GM21528 (cell line): ENCODE data around the gene PRODH2.

ENCODE experiments used
- ATAC-seq: cut with Tn5 transposase; IDR thresholded peaks from one replicate; pipeline ENCODE4 v1.9.1; 2021; ENCODE audit warnings: mild to moderate bottlenecking, moderate library complexity; ENCODE audit not compliant: unreplicated experiment, low FRiP score

PRODH2 gene

GRCh38 chr19:35812220-35813042, at the start of gene PRODH2:
TSS of gene PRODH2 (minus strand) at chr19:35812845. CDS start at chr19:35812805, 40 bp downstream.
- no peak for ATAC-seq

GRCh38 chr19:35861640-35862160, 49.1 kb upstream of the PRODH2 start:
- ATAC-seq, result no peak

- ATAC-seq, result no peak
Observed at GRCh38 chr19:35860818-35861639, 48.4 kb upstream of the PRODH2 start.

- ATAC-seq, result no peak
Observed at GRCh38 chr19:35860436-35860817, 47.8 kb upstream of the PRODH2 start.

GRCh38 chr19:35859414-35859813, 46.8 kb upstream of the PRODH2 start:
- no peak for ATAC-seq

GRCh38 chr19:35858311-35858710, 45.7 kb upstream of the PRODH2 start:
- no peak for ATAC-seq

- no peak for ATAC-seq
Observed at GRCh38 chr19:35856546-35857149, 44.0 kb upstream of the PRODH2 start, which contains the start of gene KIRREL2. TSS of gene KIRREL2 (plus strand) at chr19:35856911. CDS start at chr19:35857120, 209 bp downstream.

GRCh38 chr19:35853038-35853756, 40.6 kb upstream of the PRODH2 start:
- no peak for ATAC-seq

GRCh38 chr19:35852029-35852780, 39.6 kb upstream of the PRODH2 start, which contains the start of gene NPHS1:
TSS of gene NPHS1 (minus strand) at chr19:35852504. CDS start at chr19:35851837, 667 bp downstream.
- no peak for ATAC-seq

GRCh38 chr19:35851213-35852028, 38.8 kb upstream of the PRODH2 start:
- no peak for ATAC-seq

- no peak for ATAC-seq
Observed at GRCh38 chr19:35848919-35849505, 36.4 kb upstream of the PRODH2 start.

GRCh38 chr19:35848486-35848885, 35.8 kb upstream of the PRODH2 start:
- ATAC-seq, result no peak

- no peak for ATAC-seq
Observed at GRCh38 chr19:35847911-35848310, 35.3 kb upstream of the PRODH2 start.

GRCh38 chr19:35846038-35846668, 33.5 kb upstream of the PRODH2 start:
- no peak for ATAC-seq

GRCh38 chr19:35845215-35846037, 32.8 kb upstream of the PRODH2 start:
- no peak for ATAC-seq

- no peak for ATAC-seq
Observed at GRCh38 chr19:35844482-35845214, 32.0 kb upstream of the PRODH2 start.
